Measurements from ENCODE around the gene MORN5. TPM values are rescaled to one million over a fixed set of nuclear protein-coding genes. Genes with fewer than 3 reads are reported as not detected.

Gene MORN5
- total and polyA plus RNA-seq, 2 experiments from 2014 or later = not detected

GRCh38 chr9:122226758-122227574 lies 67.3 kb downstream of the MORN5 start:
- peak overlapping the region; percentile 68 for H3K4me2 ChIP-seq

DNA sequence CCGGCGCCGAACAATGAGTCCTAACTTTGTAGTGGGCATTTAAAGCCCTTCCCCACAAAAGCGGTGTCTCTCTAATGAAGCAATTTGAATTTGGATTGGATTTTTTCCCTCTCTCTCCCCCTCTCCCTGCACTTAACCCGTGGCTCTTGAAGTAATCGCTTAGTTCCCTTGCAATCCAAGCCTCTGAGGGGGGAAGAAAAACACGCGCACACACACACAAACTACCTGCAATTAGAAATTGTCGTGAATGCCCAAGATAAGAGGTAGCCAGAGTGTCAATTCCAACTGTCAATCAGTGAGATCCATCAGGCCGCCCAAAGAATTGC lies 67.8 kb downstream of the MORN5 start:
- Histone ChIP-seq H3K27ac (ENCODE audit: low read depth) (no peak overlapping the region), H3F3A (replicated peaks; ENCODE audit: low read depth) (peaks cover 7% of the 10 kb centered on the region; the same call in 1 of the 2 replicates), H3K4me2 (peak overlapping the region; percentile 68), H3K4me3 (peak overlapping the region; percentile 41), H3K9me2 (ENCODE audit: insufficient read depth) (no peaks in the 10 kb centered on the region), H3K27me3 (ENCODE audit: insufficient read depth) (peaks cover 99% of the 10 kb centered on the region), H3K79me2 (replicated peaks; ENCODE audit: insufficient read depth) (no peaks in the 10 kb centered on the region), H2AFZ (no peak overlapping the region), H3K36me3 (ENCODE audit: insufficient read depth) (no peaks in the 10 kb centered on the region), H4K20me1 (replicated peaks; ENCODE audit: insufficient read depth) (0 out of 2 replicates have a peak, but pooled peaks cover 6% of the 10 kb centered on the region), H3K4me1 (ENCODE audit: insufficient read depth) (peaks cover 10% of the 10 kb centered on the region)
- peaks cover 24% of the 10 kb centered on the region for H3K4me1 Mint-ChIP-seq
- peak overlapping the region; percentile 64 for H3K4me3 Mint-ChIP-seq
- DNase-seq (ENCODE audit: low spot score) (no peak), ATAC-seq (no peak)
- H3K27ac Mint-ChIP-seq = no peak overlapping the region
- peaks cover 58% of the 10 kb centered on the region for H3K27me3 Mint-ChIP-seq (ENCODE audit: insufficient read depth, low read depth, poor library complexity)
- peaks cover 4% of the 10 kb centered on the region; the same call in 1 of the 3 replicates for H3K9me3 Mint-ChIP-seq
- H3K36me3 Mint-ChIP-seq (ENCODE audit: low read depth) = no peaks in the 10 kb centered on the region; the same call in 2 of the 3 replicates
- peak; percentile 94 for TF ChIP-seq EZH2 (IDR thresholded peaks at IDR 0.05; ENCODE audit: low read depth, unreplicated experiment)
- no peak for TF ChIP-seq EZH2phosphoT487 (IDR thresholded peaks at IDR 0.05; ENCODE audit: unreplicated experiment)
- TF ChIP-seq POLR2AphosphoS5 (IDR thresholded peaks at IDR 0.05; ENCODE audit: low read depth) = no peak
- TF ChIP-seq, protein P1, sequence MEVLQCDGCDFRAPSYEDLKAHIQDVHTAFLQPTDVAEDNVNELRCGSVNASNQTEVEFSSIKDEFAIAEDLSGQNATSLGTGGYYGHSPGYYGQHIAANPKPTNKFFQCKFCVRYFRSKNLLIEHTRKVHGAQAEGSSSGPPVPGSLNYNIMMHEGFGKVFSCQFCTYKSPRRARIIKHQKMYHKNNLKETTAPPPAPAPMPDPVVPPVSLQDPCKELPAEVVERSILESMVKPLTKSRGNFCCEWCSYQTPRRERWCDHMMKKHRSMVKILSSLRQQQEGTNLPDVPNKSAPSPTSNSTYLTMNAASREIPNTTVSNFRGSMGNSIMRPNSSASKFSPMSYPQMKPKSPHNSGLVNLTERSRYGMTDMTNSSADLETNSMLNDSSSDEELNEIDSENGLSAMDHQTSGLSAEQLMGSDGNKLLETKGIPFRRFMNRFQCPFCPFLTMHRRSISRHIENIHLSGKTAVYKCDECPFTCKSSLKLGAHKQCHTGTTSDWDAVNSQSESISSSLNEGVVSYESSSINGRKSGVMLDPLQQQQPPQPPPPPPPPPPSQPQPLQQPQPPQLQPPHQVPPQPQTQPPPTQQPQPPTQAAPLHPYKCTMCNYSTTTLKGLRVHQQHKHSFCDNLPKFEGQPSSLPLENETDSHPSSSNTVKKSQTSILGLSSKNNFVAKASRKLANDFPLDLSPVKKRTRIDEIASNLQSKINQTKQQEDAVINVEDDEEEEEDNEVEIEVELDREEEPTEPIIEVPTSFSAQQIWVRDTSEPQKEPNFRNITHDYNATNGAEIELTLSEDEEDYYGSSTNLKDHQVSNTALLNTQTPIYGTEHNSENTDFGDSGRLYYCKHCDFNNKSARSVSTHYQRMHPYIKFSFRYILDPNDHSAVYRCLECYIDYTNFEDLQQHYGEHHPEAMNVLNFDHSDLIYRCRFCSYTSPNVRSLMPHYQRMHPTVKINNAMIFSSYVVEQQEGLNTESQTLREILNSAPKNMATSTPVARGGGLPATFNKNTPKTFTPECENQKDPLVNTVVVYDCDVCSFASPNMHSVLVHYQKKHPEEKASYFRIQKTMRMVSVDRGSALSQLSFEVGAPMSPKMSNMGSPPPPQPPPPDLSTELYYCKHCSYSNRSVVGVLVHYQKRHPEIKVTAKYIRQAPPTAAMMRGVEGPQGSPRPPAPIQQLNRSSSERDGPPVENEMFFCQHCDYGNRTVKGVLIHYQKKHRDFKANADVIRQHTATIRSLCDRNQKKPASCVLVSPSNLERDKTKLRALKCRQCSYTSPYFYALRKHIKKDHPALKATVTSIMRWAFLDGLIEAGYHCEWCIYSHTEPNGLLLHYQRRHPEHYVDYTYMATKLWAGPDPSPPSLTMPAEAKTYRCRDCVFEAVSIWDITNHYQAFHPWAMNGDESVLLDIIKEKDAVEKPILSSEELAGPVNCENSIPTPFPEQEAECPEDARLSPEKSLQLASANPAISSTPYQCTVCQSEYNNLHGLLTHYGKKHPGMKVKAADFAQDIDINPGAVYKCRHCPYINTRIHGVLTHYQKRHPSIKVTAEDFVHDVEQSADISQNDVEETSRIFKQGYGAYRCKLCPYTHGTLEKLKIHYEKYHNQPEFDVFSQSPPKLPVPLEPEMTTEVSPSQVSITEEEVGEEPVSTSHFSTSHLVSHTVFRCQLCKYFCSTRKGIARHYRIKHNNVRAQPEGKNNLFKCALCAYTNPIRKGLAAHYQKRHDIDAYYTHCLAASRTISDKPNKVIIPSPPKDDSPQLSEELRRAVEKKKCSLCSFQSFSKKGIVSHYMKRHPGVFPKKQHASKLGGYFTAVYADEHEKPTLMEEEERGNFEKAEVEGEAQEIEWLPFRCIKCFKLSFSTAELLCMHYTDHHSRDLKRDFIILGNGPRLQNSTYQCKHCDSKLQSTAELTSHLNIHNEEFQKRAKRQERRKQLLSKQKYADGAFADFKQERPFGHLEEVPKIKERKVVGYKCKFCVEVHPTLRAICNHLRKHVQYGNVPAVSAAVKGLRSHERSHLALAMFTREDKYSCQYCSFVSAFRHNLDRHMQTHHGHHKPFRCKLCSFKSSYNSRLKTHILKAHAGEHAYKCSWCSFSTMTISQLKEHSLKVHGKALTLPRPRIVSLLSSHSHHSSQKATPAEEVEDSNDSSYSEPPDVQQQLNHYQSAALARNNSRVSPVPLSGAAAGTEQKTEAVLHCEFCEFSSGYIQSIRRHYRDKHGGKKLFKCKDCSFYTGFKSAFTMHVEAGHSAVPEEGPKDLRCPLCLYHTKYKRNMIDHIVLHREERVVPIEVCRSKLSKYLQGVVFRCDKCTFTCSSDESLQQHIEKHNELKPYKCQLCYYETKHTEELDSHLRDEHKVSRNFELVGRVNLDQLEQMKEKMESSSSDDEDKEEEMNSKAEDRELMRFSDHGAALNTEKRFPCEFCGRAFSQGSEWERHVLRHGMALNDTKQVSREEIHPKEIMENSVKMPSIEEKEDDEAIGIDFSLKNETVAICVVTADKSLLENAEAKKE (CRISPR knock-in tag; IDR thresholded peaks at IDR 0.05) = no peak

More at GRCh38 chr9:122226758-122227574, 67.3 kb downstream of the MORN5 start:
- Mint-ChIP-seq H3K4me1 (peaks cover 30% of the 10 kb centered on the region), H3K36me3 (ENCODE audit: low read depth) (no peaks in the 10 kb centered on the region; the same call in 2 of the 3 replicates), H3K27me3 (ENCODE audit: insufficient read depth, low read depth, poor library complexity) (peaks cover 63% of the 10 kb centered on the region), H3K4me3 (peak overlapping the region; percentile 69), H3K27ac (no peak overlapping the region), H3K9me3 (peaks cover 4% of the 10 kb centered on the region; the same call in 2 of the 3 replicates)
- H3K9me2 ChIP-seq (ENCODE audit: insufficient read depth) = no peaks in the 10 kb centered on the region
- peaks cover 11% of the 10 kb centered on the region for H3K4me1 ChIP-seq (ENCODE audit: insufficient read depth)
- H2AFZ ChIP-seq = peak overlapping the region; percentile 85
- peaks cover 7% of the 10 kb centered on the region; the same call in 1 of the 2 replicates for H3F3A ChIP-seq (replicated peaks; ENCODE audit: low read depth)
- H3K4me3 ChIP-seq = peak overlapping the region; percentile 41
- H4K20me1 ChIP-seq (replicated peaks; ENCODE audit: insufficient read depth) = peaks cover 9% of the 10 kb centered on the region; the same call in 1 of the 2 replicates
- H3K27me3 ChIP-seq (ENCODE audit: insufficient read depth) = peaks cover 100% of the 10 kb centered on the region
- H3K79me2 ChIP-seq (replicated peaks; ENCODE audit: insufficient read depth) = no peaks in the 10 kb centered on the region
- no peak overlapping the region for H3K27ac ChIP-seq (ENCODE audit: low read depth)
- TF ChIP-seq EZH2 (IDR thresholded peaks at IDR 0.05; ENCODE audit: low read depth, unreplicated experiment) = peak; percentile 84
- TF ChIP-seq ZNF114 (CRISPR knock-in tag; IDR thresholded peaks at IDR 0.05) = no peak
- peak; percentile 58 for TF ChIP-seq EZH2phosphoT487 (IDR thresholded peaks at IDR 0.05; ENCODE audit: unreplicated experiment)
- TF ChIP-seq, protein P2, sequence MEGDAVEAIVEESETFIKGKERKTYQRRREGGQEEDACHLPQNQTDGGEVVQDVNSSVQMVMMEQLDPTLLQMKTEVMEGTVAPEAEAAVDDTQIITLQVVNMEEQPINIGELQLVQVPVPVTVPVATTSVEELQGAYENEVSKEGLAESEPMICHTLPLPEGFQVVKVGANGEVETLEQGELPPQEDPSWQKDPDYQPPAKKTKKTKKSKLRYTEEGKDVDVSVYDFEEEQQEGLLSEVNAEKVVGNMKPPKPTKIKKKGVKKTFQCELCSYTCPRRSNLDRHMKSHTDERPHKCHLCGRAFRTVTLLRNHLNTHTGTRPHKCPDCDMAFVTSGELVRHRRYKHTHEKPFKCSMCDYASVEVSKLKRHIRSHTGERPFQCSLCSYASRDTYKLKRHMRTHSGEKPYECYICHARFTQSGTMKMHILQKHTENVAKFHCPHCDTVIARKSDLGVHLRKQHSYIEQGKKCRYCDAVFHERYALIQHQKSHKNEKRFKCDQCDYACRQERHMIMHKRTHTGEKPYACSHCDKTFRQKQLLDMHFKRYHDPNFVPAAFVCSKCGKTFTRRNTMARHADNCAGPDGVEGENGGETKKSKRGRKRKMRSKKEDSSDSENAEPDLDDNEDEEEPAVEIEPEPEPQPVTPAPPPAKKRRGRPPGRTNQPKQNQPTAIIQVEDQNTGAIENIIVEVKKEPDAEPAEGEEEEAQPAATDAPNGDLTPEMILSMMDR (conservative IDR thresholded peaks at IDR 0.05; ENCODE audit: low read depth in 2 of 2) = peak in 1 of 2 experiments; percentile 19; a peak in 2 of 4 replicates
- ATAC-seq = peak; percentile 34
- DNase-seq (ENCODE audit: low spot score) = peak; percentile 78
- H3K36me3 ChIP-seq (ENCODE audit: insufficient read depth) = no peaks in the 10 kb centered on the region
